OCI-M2 (cell line): Measurements from ENCODE around the gene RGS21.
"Not testable (repeated sequence)": the region's sequence is repeated elsewhere in the genome, so short reads cannot be mapped to it uniquely, and the experiment has no call there.

Experiments
- DNase-seq: peaks from one replicate; lab custom pipeline; 2025; ENCODE audit not compliant: unreplicated experiment; lab: John Stamatoyannopoulos, UW

Gene RGS21, protein sequence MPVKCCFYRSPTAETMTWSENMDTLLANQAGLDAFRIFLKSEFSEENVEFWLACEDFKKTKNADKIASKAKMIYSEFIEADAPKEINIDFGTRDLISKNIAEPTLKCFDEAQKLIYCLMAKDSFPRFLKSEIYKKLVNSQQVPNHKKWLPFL

DNA sequence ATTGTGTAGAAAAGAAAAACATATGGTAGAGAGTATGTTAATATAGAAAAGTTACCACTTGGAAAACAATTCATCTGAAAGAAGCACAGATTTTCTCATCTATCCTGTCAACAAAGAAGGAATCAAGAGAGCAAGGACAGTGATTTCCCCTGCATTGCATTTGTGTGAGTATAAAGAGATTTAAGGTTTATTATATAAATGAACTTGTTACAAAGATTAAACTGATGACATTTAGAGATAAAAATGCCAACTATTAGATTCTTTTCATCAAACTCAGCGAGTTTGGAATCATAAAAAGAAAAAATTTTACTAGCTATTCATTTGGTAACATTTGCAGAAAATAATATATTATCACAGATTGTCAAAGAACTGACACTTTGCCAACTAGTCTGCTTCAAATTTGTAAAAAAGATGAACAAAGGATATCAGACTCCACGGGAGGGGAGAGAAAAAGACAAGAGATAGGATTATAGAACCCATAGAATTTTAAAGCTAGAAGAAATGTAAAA is at the start of gene RGS21:
Gene RGS21 (plus strand): TSS at position 51 of the 509 bp plus-strand sequence. CDS start 26,045 bp downstream, outside the sequence.
- DNase-seq = no peak

DNA sequence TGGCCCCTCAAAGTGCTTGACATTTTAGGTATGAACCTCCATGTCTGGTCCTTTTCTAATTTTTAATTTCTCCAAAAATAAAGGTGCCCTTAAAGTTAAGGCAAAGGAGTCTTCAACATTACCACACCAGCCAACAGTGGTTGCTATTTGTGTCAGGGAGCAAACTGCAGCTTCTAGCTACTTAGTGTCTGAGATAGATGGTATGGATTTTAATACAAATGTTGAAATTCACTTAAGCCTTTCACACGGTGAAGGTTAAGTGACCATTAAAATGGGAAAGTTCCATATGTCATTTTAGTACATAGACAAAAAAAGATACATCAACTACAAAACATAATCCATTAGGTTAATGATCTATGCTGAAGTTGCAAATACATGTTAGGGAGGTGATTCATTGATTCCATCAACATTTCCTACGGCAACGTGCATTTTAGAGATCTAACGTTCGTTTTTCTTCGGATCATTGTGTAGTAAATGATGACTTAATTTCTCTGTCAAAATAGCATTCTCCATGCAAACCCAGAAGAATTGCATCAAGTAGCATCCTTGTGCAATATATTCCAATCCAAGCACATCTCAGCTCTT is 48.2 kb upstream of the RGS21 start:
- no peak for DNase-seq

DNA sequence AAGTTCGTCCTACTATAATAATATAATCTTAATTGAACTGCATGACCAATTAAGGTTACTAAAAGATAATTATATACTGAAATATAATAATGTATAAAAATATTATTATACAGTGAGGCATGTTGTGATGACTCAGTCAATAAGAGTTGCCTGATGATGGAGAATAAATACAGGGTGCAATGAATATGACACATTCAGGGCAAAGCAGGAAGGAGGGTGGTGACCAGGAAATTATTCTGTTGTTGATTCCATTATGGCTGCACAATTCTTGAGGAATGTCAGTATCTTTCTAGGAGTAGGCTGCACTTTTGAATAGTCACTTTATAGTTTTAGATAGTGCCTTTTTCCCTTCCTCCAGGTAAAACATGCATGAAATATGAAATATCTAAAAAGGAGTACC is 46.4 kb upstream of the RGS21 start:
- DNase-seq = no peak

DNA sequence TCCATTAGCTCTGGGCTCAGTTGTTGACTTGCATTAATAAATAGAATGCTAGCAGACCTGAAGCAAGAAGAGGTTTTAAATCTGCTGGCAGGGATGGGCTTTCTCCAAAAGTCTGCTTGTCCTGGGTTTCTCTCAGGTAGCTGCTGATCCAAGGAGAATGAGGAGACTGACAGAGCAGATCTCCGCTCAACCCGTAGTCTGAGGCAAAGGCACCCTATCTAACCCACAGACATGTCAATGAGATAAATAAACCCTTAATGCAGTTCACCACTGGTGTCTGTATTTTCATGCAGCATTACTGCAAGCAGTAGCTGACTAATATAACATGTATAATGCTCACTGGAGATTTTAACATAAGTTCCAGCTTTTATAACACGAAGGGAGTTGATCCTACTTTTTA is 44.1 kb upstream of the RGS21 start:
- no peak for DNase-seq

DNA sequence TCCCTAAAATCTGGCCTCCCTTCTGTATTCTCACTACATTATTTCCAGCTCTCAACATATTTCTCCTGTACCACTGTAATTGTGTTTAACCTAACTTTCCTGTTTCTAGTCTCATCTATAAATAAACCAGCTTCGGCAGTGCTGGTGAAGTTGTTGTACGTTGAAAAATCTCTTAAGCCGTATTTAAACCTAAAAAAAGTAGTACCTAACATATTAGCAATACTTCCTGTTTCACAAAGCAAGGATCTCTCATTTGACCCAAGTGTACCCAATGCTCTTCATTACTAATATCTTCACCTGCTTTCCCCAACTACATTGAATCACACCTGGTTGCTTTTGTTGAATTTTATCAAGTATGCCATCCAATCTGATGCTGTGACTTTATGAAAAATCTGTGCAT is 42.2 kb upstream of the RGS21 start:
- DNase-seq = no peak

DNA sequence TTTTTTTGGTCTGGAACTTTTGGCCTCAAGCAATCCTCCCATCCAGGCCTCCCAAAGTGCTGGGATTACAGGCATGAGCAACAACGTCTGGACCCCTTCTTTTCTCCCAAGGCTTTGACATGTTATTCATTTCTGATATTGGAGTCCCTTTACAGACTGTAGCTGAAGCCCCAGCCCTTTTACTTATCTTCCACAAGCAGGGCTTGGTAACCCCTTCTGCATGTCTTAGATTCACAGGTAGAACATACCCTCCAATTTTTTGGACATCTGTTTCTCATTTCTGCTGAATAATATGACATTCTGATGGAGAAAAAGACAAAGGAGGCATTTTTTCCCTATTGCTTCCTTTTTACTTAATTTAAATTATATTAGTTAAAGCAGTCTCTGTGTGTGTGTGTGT is 39.2 kb upstream of the RGS21 start:
- no peak for DNase-seq

DNA sequence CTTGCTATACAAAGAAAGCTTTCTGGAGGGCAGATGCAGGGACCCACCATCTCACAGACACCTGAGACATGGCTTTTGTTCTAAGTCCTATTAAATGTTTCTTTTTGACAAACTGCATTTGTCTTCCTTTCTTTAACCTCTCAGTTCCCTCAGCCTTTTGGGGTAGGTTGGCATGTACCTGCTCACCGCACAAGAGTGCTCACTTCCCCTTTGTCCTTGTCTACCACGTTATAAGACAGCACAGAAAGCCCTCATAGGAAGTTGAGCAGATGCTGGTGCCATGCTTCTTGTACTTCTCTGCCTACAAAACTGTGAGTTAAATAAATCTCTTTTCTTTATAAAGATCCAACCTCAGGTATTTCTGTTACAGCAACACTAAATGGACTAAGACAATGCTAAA is 31.9 kb upstream of the RGS21 start:
- DNase-seq = no peak

DNA sequence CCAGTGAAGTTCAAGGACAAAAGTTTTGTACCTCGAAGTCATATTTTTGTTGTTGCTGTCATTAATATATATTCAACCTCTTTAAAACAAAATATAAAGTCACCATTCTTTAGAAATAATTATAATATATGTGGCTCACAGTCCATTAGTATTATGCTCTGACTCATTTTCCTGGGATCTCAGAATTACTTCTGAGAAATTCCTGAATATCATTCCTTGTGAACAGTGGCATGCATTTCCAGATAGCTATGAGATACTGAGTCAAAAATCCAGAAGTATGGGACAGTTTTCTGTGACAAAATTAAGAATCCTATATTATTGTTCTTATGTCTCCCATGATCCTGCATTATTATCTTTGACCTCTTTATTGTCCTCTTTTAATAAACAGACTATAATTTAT is 13.8 kb upstream of the RGS21 start:
- DNase-seq = no peak

DNA sequence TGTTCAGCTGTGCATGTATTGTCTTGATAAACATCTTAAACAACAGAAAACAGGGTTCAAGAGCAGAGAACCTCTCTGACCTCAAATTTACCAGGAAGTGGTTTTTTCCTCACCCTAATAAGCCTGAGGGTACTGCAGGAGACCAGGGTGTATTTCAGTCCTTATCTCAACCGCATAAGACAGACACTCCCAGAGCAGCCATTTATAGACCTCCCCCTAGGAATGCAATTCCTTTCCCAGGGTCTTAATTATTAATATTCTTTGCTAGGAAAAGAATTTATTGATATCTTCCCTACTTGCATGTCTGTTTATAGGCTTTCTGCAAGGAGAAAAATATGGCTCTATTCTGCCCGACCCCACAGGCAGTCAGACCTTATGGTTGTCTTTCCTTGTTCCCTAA is 8.5 kb upstream of the RGS21 start:
- DNase-seq = not testable (repeated sequence)

DNA sequence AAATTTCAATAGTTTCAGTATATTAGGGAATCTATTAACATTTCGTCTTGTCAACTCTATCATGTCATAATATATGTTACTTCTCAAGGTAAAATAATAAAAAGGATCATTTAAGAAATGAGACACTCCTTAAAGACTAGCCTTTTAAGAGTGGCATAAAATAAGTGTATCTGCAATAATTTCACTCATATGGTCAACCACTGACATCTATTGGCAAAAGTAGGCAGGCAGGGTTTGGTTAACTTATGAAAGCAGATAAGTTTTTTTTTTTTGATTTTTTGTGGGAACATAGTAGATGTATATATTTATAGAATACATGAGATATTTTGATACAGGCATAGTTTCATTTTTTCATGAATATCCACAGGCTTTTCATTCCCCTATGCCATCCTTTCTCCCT is 5.5 kb upstream of the RGS21 start:
- DNase-seq = no peak

DNA sequence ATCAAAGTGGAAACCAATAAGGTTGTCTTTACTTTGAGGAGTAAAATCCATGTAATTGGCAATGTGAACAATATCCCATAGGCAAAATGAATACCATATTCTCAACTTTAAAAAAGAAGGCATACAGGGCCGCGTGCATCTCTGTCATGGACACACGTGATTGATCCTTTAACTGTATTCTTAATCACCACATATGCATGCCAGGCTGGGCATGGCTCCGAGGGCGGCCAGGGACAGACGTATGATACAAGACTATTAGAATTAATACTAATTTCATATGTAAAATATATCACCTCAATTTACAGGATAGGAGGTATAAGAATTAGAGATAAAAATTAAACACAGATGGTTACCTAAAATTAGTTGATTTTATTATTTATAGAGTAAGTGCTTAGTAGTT is 11.2 kb downstream of the RGS21 start:
- no peak for DNase-seq

DNA sequence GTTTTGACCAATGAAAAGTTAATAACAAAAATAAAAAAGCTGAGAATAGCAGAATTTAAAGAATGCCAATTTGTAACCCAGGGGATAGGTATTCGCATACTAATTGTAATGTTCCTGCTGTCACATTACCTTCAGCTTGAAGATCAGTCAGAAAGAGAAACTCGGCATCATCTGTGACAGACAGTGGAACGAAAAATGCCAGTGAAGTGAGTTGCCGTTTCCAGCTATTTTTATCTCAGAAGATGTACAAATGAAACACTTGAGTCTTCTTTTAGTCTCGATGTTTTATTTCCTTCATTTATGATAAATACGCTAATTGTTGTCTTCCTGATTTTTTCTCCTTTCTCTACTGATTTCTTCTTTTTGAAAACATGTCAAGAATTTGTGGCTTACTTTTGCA is 26.1 kb downstream of the RGS21 start:
- DNase-seq = no peak

DNA sequence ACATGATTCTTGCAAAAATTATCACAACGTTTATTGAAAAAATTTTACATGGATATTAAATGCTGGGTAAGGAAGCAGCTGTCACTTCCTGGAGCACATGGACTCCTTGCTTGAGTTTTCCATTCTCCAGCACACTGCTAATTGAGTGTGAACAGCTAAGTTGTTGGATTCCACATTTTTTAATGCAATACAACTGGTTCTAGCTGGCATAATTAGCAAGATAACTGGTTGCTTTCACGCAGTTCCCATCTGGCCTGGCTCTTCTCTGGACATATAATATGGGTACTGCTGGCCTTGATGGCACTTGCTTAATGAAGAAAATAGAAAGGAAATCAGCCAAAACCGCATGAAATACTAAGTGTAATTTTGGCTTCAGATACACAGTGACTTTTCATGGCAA is 26.6 kb downstream of the RGS21 start:
- no peak for DNase-seq

DNA sequence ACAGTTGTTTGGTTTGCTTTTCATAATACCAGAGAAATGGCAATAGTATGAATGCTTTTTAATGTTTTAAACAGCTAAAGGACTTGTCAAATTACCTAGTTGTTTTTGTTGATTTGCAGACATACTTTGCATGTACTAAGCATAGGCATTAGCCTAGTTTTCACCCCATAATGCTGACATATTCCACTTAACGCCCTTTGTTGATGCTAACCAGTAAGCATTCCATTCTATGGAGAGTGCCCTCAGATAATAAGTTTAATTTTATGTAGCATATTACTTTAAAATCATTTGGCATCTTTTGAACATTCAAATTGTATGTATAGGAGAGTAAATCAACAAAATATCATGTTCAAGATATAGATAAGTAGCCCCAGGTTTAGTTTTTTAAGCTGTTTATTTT is 32.5 kb downstream of the RGS21 start:
- no peak for DNase-seq

DNA sequence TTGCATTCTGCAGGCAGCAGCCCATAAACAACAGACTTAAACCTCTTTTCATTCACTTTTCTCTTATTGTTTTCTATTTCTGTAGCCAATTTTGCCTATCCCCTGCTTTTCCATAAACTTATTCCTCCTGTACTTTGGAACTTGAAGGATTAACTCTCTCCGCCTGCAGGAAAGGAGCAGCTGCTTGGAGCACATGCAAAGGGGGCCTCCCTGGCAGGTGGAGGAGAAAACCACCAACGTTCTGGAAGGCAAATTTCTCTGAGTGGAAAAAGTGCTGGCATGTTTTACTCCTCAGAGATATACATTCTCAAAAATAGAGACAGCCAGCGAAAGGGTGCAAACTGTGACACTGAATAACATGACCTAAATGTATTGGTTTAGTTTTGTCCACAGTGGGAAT is 33.6 kb downstream of the RGS21 start:
- no peak for DNase-seq

DNA sequence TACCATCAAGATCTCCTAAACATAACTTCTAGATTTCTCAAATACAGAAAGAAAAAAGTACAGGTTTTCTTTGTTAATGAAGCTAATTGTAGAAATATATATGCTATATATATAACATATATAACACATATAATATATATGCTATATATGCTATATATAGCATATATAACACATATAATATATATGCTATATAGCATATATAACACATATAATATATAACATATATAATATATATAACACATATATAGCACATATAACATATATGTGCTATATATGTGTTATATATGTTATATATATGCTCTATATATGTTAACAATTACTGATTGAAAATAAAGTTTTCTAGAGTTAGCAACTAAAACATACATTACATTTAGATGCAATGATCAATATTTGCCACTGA is 34.8 kb downstream of the RGS21 start:
- DNase-seq = no peak

DNA sequence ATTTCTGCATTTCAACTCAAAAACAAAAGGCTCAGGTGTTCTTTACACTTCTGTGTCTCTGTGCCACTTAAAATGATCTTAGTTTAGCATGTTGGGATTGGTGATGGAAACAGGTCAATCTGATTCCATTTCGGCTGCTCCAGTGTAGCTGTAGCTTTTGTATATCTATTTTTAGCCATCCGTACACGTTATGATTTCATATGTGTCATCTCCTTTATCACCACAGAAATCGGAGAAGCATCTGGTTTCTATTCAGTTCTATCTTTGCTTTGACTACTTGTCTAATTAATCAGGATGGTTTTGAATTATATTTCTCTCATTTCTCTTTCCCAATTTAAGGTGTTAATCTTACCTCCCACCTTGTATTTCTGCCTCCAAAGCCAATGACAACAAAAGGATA is 41.1 kb downstream of the RGS21 start:
- DNase-seq = no peak

DNA sequence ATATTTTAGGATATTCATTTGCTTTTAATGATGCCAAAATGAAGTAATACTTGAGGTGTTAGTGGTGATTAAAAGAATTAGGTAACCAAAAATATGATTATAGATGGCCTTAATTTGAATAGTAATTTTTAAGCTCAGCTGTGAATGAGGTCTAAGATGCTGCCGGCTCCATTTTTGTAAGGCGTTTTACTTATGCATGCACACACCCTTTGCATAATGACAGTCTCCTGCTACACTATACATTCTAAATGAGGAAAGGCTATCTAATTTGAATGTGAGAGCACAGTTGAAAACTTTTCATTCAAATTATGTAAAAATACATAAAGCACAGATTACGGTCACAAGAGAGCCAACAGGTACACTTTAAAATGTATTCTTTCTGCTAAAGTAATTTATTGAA is 41.6 kb downstream of the RGS21 start:
- no peak for DNase-seq

DNA sequence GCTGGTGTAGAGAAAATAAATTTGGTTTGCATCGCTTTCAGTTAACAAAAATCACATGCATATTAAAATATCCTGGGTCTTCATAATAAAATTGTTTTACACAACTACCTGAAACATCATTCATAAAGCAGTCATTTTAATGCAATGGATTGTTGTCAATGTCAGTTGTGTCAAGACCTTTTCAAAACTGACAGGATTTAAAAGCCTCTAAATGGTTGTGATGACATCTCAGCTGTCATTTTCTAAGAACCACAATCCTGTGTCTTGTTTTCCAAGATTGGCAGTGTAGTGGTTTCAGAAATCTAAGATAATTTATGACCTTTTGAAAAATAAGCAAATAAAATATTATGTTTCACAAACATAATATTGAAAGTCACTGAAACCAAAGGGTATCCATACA is 42.0 kb downstream of the RGS21 start:
- no peak for DNase-seq

DNA sequence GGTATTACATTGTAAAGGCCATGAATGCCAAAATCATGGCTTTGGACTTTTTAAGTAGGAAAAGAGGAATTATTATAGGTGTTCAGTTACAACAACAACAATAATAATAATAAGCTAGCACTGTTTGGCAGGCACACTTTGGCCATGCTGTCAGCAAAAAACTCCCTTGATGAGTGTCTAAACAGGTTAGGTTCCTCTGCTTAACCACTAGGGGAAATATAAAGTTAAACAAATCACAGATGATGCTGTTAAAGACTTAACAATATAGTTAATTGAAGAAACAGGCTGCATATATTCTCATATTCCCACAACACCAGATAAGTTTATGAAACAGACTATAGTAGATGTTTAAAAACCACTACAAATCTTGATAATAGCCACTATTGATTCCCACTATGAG is 46.4 kb downstream of the RGS21 start:
- DNase-seq = no peak

DNA sequence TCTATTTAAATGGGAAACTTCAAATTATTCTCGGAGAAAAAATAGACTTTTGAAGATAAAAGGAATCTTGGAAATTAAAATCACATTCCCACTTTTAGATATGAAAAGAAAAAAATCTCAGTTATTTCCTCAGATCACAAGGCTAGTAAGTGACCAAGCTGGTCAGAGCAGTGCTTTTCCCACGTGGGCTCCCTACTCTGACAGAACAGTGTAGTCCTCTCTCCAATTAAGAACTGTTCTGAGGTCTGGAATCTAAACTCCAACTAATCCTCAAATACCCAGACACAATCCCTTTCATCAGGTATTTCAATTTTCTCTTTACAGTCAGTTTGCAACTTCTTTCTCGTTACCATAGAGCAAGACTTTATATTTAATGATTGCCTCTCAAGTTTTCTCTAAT is 50.6 kb downstream of the RGS21 start:
- no peak for DNase-seq

DNA sequence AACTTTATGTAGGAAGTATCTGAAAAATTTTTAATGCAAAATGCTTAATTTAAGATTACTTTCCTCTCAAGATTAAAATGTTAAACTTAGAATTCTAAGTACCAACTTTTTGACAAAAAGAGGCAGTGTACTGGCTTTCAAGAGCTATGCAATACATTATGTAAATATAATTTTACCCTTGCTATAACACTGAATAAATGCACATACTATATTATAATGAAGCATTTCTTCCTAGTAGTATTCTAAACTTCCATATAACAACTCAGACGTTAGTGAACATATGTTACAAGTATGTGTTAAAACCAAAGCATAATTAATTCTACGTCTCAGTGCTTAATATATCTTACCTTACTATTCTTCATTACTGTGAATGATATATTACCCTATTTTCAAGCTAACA is 58.5 kb downstream of the RGS21 start:
- no peak for DNase-seq

DNA sequence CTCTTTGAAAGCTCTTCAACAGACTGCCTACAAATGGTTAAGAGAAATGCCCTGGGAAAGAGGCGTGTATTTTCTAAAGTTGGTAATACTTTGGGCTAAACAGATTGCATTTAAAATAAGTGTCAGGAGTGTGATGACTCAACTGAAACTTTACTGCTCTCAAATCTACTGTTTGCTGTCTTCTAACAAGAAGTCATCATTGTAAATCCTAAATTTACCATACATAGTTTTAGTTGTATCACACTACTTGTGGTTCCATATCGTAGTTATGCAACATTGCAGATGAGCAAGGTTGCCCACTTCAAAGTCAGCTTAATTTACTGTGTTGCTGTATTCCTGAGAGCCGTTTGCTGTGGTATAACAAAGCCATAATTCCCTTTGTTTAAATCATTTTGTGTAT is 59.6 kb downstream of the RGS21 start:
- no peak for DNase-seq
